ENCODE data around the gene ENDOG. TPM values are rescaled to one million over a fixed set of nuclear protein-coding genes. Genes with fewer than 3 reads are reported as not detected.

ENDOG gene
- 17.6 and 60.4 TPM in 2 replicates for total RNA-seq (2014; rRNA removed; shearing (Covaris generic); ENCODE audit: low replicate concordance)

- H3K27ac ChIP-seq (ENCODE audit: low read length) = peak within 1 kb of the TSS; percentile 45; the same call in 1 of the 2 replicates
- peak within 1 kb of the TSS; percentile 89 for H3K4me3 ChIP-seq (ENCODE audit: low read length)
- DNase-seq = peak; percentile 99
Measured at GRCh38 chr9:128818099-128818838, at the start of gene ENDOG. Gene ENDOG, plus strand, starts transcription at chr9:128818500. Its CDS starts 185 bp downstream, at chr9:128818685.

DNA sequence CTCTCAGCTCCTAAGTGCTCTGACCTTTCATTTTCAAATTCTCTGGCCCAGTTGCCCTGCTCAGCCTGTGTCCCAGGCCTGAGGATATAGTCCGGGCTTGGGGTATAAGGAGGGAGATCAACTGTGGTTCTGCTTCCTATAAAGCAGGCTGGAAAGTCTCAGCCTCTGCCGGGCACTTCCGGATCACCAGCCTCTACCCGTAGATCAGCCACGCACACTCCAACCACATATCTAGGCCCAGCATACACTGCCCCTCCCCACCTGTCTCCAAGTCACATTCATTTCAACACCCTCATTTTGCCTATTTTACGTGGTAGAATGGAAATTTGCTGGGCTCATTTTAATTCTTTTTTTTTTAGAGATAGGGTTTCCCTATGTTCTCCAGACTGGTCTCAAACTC is 49.7 kb upstream of the ENDOG start:
- H3K9me2 ChIP-seq (replicated peaks; ENCODE audit: insufficient read depth, low read length) = no peaks in the 10 kb centered on the region
- no peak overlapping the region for H3K4me3 ChIP-seq (ENCODE audit: low read length)
- H3K27ac ChIP-seq (ENCODE audit: low read length) = no peak overlapping the region
- no peak overlapping the region for H3K4me2 ChIP-seq (ENCODE audit: low read depth, low read length, poor library complexity, severe bottlenecking)
- no peak for DNase-seq
- H3K4me1 ChIP-seq (ENCODE audit: low read length) = peaks cover 15% of the 10 kb centered on the region
- peaks cover 33% of the 10 kb centered on the region for H3K79me2 ChIP-seq (ENCODE audit: low read length)
- H3K9ac ChIP-seq (ENCODE audit: low read length) = no peak overlapping the region
- no peak overlapping the region for H2AFZ ChIP-seq (ENCODE audit: low read length)
- H3K36me3 ChIP-seq (ENCODE audit: insufficient read depth, low read length) = no peaks in the 10 kb centered on the region
- no peaks in the 10 kb centered on the region for H3K27me3 ChIP-seq (ENCODE audit: low read length)
- no peaks in the 10 kb centered on the region for H3K9me3 ChIP-seq (ENCODE audit: low read length)
- no peaks in the 10 kb centered on the region for H4K20me1 ChIP-seq (ENCODE audit: insufficient read depth, low read depth, low read length)

More at GRCh38 chr9:128818099-128818838, at the start of gene ENDOG:
- Histone ChIP-seq H3K79me2 (ENCODE audit: low read length) (peaks cover 9% of the 10 kb centered on the region; the same call in 1 of the 2 replicates), H4K20me1 (ENCODE audit: insufficient read depth, low read depth, low read length) (peaks cover 3% of the 10 kb centered on the region; the same call in 1 of the 2 replicates), H2AFZ (ENCODE audit: low read length) (peak within 1 kb of the TSS; percentile 98), H3K9me3 (ENCODE audit: low read length) (no peaks in the 10 kb centered on the region), H3K4me2 (ENCODE audit: low read depth, low read length, poor library complexity, severe bottlenecking) (peak within 1 kb of the TSS; percentile 96), H3K36me3 (ENCODE audit: insufficient read depth, low read length) (no peaks in the 10 kb centered on the region), H3K9me2 (replicated peaks; ENCODE audit: insufficient read depth, low read length) (no peaks in the 10 kb centered on the region), H3K27me3 (ENCODE audit: low read length) (no peaks in the 10 kb centered on the region), H3K4me1 (ENCODE audit: low read length) (peaks cover 26% of the 10 kb centered on the region), H3K9ac (ENCODE audit: low read length) (peak within 1 kb of the TSS; percentile 83)

DNA sequence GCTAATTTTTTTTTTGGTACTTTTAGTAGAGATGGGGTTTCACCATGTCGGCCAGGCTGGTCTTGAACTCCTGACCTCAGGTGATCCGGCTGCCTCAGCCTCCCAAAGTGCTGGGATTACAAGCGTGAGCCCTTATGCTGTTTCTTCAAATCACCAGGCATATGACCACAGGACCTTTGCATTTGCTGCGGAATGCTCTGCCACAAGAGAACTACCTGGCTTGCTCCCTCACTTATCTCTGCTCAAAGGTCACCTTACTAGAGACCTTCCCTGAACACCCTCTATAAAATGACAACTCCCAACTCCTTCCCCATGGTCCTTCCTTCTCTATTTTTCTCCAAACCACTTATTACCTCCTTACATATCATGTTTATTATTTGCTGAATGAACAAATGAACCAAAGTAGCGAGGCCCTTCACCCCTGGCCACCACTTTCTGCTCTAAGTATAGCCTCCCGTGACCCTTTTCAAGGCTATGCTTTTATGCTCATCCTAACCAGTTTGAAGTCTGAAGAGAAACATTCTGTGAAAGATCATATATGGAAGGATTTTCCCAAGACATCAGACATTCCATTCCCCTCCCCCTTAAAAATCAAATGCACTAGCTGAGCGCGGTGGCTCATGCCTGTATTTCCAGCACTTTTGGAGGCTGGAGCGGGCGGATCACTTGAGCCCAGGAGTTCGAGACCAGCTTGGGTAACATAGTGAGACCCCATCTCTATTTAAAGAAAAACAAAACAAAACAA is 47.8 kb upstream of the ENDOG start:
- Histone ChIP-seq H3K4me3 (ENCODE audit: low read length) (peak overlapping the region; percentile 98), H3K9ac (ENCODE audit: low read length) (peak overlapping the region; percentile 88), H3K4me2 (ENCODE audit: low read depth, low read length, poor library complexity, severe bottlenecking) (peak overlapping the region; percentile 83), H3K27me3 (ENCODE audit: low read length) (no peaks in the 10 kb centered on the region), H3K9me3 (ENCODE audit: low read length) (no peaks in the 10 kb centered on the region), H3K36me3 (ENCODE audit: insufficient read depth, low read length) (no peaks in the 10 kb centered on the region), H3K79me2 (ENCODE audit: low read length) (peaks cover 33% of the 10 kb centered on the region), H4K20me1 (ENCODE audit: insufficient read depth, low read depth, low read length) (no peaks in the 10 kb centered on the region), H3K4me1 (ENCODE audit: low read length) (peaks cover 15% of the 10 kb centered on the region), H3K27ac (ENCODE audit: low read length) (no peak overlapping the region), H3K9me2 (replicated peaks; ENCODE audit: insufficient read depth, low read length) (no peaks in the 10 kb centered on the region), H2AFZ (ENCODE audit: low read length) (no peak overlapping the region)
- no peak for DNase-seq

DNA sequence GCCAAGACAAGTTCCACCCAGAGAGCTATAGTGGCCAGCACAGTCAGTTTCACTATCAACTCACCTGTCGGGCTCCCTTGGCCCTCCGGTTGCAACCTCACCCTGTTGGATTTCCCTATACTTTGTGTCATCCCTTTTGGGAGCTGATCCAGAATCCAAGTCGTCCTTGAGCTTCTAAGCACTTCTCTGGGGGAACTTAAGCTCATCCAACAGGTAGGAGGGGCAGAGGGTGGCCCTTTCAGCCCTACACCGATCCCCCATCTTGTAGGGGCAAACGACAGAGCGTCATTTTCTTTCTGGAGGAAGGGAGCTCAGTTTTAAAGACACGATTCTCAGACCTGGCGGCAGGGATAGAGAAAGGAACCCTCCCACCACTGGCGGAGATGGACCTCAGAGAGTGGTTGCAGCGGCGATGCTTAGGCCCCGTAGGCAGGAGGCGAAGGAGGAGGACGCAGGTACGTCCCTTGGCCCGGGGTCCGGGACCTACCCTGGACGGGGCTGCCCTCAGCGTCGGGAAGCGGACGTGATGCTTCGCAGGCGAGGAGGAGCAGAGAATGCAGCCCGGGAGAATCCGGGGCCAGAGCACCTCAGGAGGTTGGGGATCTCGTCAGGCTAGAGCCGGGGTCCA is 47.1 kb upstream of the ENDOG start:
- H3K4me2 ChIP-seq (ENCODE audit: low read depth, low read length, poor library complexity, severe bottlenecking) = peak overlapping the region; percentile 83
- H3K9ac ChIP-seq (ENCODE audit: low read length) = peak overlapping the region; percentile 88
- H3K4me1 ChIP-seq (ENCODE audit: low read length) = peaks cover 15% of the 10 kb centered on the region
- DNase-seq = no peak
- H3K9me2 ChIP-seq (replicated peaks; ENCODE audit: insufficient read depth, low read length) = no peaks in the 10 kb centered on the region
- peaks cover 33% of the 10 kb centered on the region for H3K79me2 ChIP-seq (ENCODE audit: low read length)
- peak overlapping the region; percentile 98 for H3K4me3 ChIP-seq (ENCODE audit: low read length)
- no peaks in the 10 kb centered on the region for H3K36me3 ChIP-seq (ENCODE audit: insufficient read depth, low read length)
- no peaks in the 10 kb centered on the region; the same call in 1 of the 2 replicates for H3K9me3 ChIP-seq (ENCODE audit: low read length)
- no peaks in the 10 kb centered on the region for H4K20me1 ChIP-seq (ENCODE audit: insufficient read depth, low read depth, low read length)
- H3K27ac ChIP-seq (ENCODE audit: low read length) = peak overlapping the region; percentile 16
- H3K27me3 ChIP-seq (ENCODE audit: low read length) = no peaks in the 10 kb centered on the region
- H2AFZ ChIP-seq (ENCODE audit: low read length) = no peak overlapping the region

- peak; percentile 96 for DNase-seq
- Histone ChIP-seq H3K27ac (ENCODE audit: low read length) (peak within 1 kb of the TSS; percentile 16), H3K79me2 (ENCODE audit: low read length) (peaks cover 33% of the 10 kb centered on the region), H3K9me2 (replicated peaks; ENCODE audit: insufficient read depth, low read length) (no peaks in the 10 kb centered on the region), H4K20me1 (ENCODE audit: insufficient read depth, low read depth, low read length) (no peaks in the 10 kb centered on the region), H3K36me3 (ENCODE audit: insufficient read depth, low read length) (no peaks in the 10 kb centered on the region), H3K27me3 (ENCODE audit: low read length) (no peaks in the 10 kb centered on the region), H3K9ac (ENCODE audit: low read length) (peak within 1 kb of the TSS; percentile 88), H3K4me1 (ENCODE audit: low read length) (peaks cover 15% of the 10 kb centered on the region), H2AFZ (ENCODE audit: low read length) (peak within 1 kb of the TSS; percentile 89), H3K4me2 (ENCODE audit: low read depth, low read length, poor library complexity, severe bottlenecking) (peak within 1 kb of the TSS; percentile 83), H3K4me3 (ENCODE audit: low read length) (peak within 1 kb of the TSS; percentile 98), H3K9me3 (ENCODE audit: low read length) (no peaks in the 10 kb centered on the region; the same call in 1 of the 2 replicates)
Measured at GRCh38 chr9:128771745-128772519, 46.4 kb upstream of the ENDOG start, which contains the start of gene ZER1. Gene ZER1, minus strand, starts transcription at chr9:128771927. Its CDS starts 16,362 bp downstream, at chr9:128755565.

DNA sequence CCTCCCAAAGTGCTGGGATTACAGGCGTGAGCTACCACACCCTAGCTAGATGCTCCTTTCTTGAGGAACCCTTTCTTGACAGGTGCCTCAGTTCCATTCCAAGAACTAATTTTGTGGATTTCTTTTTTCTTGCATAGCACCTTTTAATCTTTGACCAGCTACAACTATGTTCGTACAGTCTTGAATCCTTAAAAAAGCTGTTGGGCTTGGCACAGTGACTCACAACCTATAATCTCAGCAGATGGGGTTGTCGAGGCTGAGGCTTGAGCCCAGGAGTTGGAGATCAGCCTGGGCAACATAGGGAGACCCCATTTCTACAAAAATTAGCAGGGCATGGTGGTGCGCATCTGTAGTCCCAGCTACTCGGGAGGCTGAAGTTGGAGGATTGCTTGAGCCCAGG is 45.3 kb upstream of the ENDOG start:
- Histone ChIP-seq H3K4me2 (ENCODE audit: low read depth, low read length, poor library complexity, severe bottlenecking) (no peak overlapping the region), H3K9me2 (replicated peaks; ENCODE audit: insufficient read depth, low read length) (no peaks in the 10 kb centered on the region), H3K4me1 (ENCODE audit: low read length) (peaks cover 20% of the 10 kb centered on the region), H3K36me3 (ENCODE audit: insufficient read depth, low read length) (no peaks in the 10 kb centered on the region), H3K79me2 (ENCODE audit: low read length) (peaks cover 30% of the 10 kb centered on the region), H3K4me3 (ENCODE audit: low read length) (no peak overlapping the region), H3K9ac (ENCODE audit: low read length) (no peak overlapping the region), H4K20me1 (ENCODE audit: insufficient read depth, low read depth, low read length) (no peaks in the 10 kb centered on the region), H3K9me3 (ENCODE audit: low read length) (no peaks in the 10 kb centered on the region; the same call in 1 of the 2 replicates), H3K27ac (ENCODE audit: low read length) (no peak overlapping the region), H3K27me3 (ENCODE audit: low read length) (no peaks in the 10 kb centered on the region), H2AFZ (ENCODE audit: low read length) (0 out of 2 replicates have a peak overlapping the region, but pooled peaks have one; percentile 28)
- no peak for DNase-seq

DNA sequence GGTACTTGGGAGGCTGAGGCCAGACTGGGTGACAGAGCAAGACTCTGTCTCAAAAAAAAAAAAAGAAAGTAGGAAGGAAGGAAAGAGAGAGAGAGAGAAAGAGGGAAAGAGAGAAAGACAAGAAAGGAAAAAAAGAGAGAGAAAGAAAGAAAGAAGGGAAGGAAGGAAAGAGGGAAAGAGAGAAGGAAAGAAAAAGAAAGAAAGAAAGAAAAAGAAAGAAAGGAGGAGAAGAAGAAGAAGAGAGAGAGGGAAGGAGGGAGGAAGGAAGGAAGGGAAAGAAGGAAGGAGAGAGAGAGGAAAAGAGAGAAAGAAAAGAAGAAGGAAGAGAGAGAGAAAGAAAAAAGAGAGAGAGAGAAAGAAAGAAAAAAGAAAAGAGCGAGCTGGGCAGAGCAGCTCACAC is 43.5 kb upstream of the ENDOG start:
- DNase-seq = no peak
- Histone ChIP-seq H3K27me3 (ENCODE audit: low read length) (no peaks in the 10 kb centered on the region), H3K4me2 (ENCODE audit: low read depth, low read length, poor library complexity, severe bottlenecking) (no peak overlapping the region), H3K9me2 (replicated peaks; ENCODE audit: insufficient read depth, low read length) (no peaks in the 10 kb centered on the region), H3K4me1 (ENCODE audit: low read length) (peaks cover 20% of the 10 kb centered on the region), H3K79me2 (ENCODE audit: low read length) (peaks cover 18% of the 10 kb centered on the region), H3K27ac (ENCODE audit: low read length) (no peak overlapping the region), H4K20me1 (ENCODE audit: insufficient read depth, low read depth, low read length) (no peaks in the 10 kb centered on the region), H2AFZ (ENCODE audit: low read length) (no peak overlapping the region), H3K9ac (ENCODE audit: low read length) (no peak overlapping the region), H3K9me3 (ENCODE audit: low read length) (no peaks in the 10 kb centered on the region; the same call in 1 of the 2 replicates), H3K36me3 (ENCODE audit: insufficient read depth, low read length) (no peaks in the 10 kb centered on the region), H3K4me3 (ENCODE audit: low read length) (no peak overlapping the region)
